GM12878 (cell line): ENCODE data around the gene ITPRIPL2. TPM values are rescaled to one million over a fixed set of nuclear protein-coding genes. Genes with fewer than 3 reads are reported as not detected.

ENCODE experiments used
- ATAC-seq: fragments of 200-7000 bp; cut with Tn5 transposase; 3 replicates; pipeline ENCODE4 v1.9.1; 2020; ENCODE audit warnings: mild to moderate bottlenecking, moderate library complexity
- BruUV-seq: library from RNA; stranded (reverse); fragments of 400-500 nt; replicated peaks from 2 replicates; lab custom pipeline; 2021; lab: Mats Ljungman, UMichigan
- CTCF ChIA-PET: fragments of 300-600 bp; sonication (Branson Sonifier 250); formaldehyde crosslinking; extraction: SDS; loops from one replicate; lab custom pipeline; 2021; ENCODE audit warnings: inconsistent platforms; lab: Yijun Ruan, JAX
- POLR2A ChIA-PET: fragments of 350-600 bp; formaldehyde crosslinking; extraction: SDS; loops from one replicate; lab custom pipeline; 2021; ENCODE audit warnings: inconsistent platforms; lab: Charles Lee
- RAD21 ChIA-PET: fragments of 300-600 bp; sonication (Branson Sonifier 250); formaldehyde crosslinking; loops from one replicate; lab custom pipeline; 2023; ENCODE audit warnings: antibody characterized with exemption; ENCODE audit not compliant: unreplicated experiment; lab: Charles Lee
- SMC1A ChIA-PET: fragments of 300-600 bp; sonication (Branson Sonifier 250); formaldehyde crosslinking; loops from one replicate; lab custom pipeline; 2023; ENCODE audit not compliant: unreplicated experiment, uncharacterized antibody; lab: Charles Lee
- DNase-seq: peaks from one replicate; pipeline ENCODE4 v3.0.0-alpha.2; 2011; ENCODE audit warnings: low read depth, low spot score
- FAIRE-seq: peaks from 3 replicates; lab custom pipeline; 2011; peaks lifted over from hg19 to GRCh38; lab: Jason Lieb, UNC
- H2AFZ ChIP-seq: 2 replicates; pipeline ENCODE4 v1.6.0; 2011; ENCODE audit warnings: low read depth, low read length, control low read depth; ENCODE audit not compliant: control insufficient read depth
- H3K27ac ChIP-seq: 2 replicates; pipeline ENCODE4 v1.5.1; 2011; ENCODE audit warnings: control low read depth; ENCODE audit not compliant: control insufficient read depth, insufficient read depth
- H3K27me3 ChIP-seq, 2 experiments: replicated peaks in 1 of 2; 2 replicates each; pipeline versions ENCODE4 v1.6.0 to v1.6.1; 2011; ENCODE audit warnings: low read length in 1 of 2; ENCODE audit not compliant: control insufficient read depth in 2 of 2, insufficient read depth in 2 of 2
- H3K36me3 ChIP-seq, 2 experiments: 2 replicates each; pipeline ENCODE4 v1.5.1; 2011; ENCODE audit warnings: low read length in 1 of 2; ENCODE audit not compliant: control insufficient read depth in 2 of 2, insufficient read depth in 2 of 2
- H3K4me1 ChIP-seq: 2 replicates; pipeline ENCODE4 v1.6.1; 2011; ENCODE audit warnings: mild to moderate bottlenecking, low read length, moderate library complexity, mixed read lengths; ENCODE audit not compliant: control insufficient read depth, insufficient read depth
- H3K4me2 ChIP-seq: 2 replicates; pipeline ENCODE4 v1.6.0; 2011; ENCODE audit warnings: control low read depth; ENCODE audit not compliant: control insufficient read depth, insufficient read depth
- H3K4me3 ChIP-seq: fragments of 200-600 bp; sonication (generic); 2 replicates; pipeline ENCODE4 v1.5.1; 2016
- H3K79me2 ChIP-seq: 2 replicates; pipeline ENCODE4 v1.6.0; 2011; ENCODE audit warnings: low read length; ENCODE audit not compliant: control insufficient read depth, insufficient read depth
- H3K9ac ChIP-seq: 2 replicates; pipeline ENCODE4 v1.8.0; 2011; ENCODE audit warnings: low read length, control low read depth, mixed read lengths; ENCODE audit not compliant: control insufficient read depth, insufficient read depth
- H3K9me3 ChIP-seq: replicated peaks from 3 replicates; pipeline ENCODE4 v1.5.1; 2011; ENCODE audit warnings: mild to moderate bottlenecking, low read length; ENCODE audit not compliant: control insufficient read depth, insufficient read depth
- H4K20me1 ChIP-seq: 2 replicates; pipeline ENCODE4 v1.6.0; 2011; ENCODE audit not compliant: control insufficient read depth, insufficient read depth
- CBFB ChIP-seq: IDR thresholded peaks from 2 replicates; pipeline ENCODE4 v1.6.1; 2016; ENCODE audit warnings: antibody characterized with exemption, low read depth
- EED ChIP-seq: sonication (generic); IDR thresholded peaks from 2 replicates; pipeline ENCODE4 v1.6.1; 2016; ENCODE audit warnings: antibody characterized with exemption, low read depth
- EGR1 ChIP-seq, 2 experiments: IDR thresholded peaks; 1 replicate in 1 of 2; 2 replicates in 1 of 2; pipeline ENCODE4 v1.6.1; 2011 to 2012; ENCODE audit warnings: low read depth in 2 of 2, low read length in 2 of 2, borderline replicate concordance in 1 of 2, mild to moderate bottlenecking in 1 of 2, moderate library complexity in 1 of 2
- NRF1 ChIP-seq: conservative IDR thresholded peaks from 2 replicates; pipeline ENCODE4 v1.6.1; 2011; ENCODE audit warnings: mild to moderate bottlenecking, low read depth, low read length, improper control_type of control experiment
- RAD21 ChIP-seq: IDR thresholded peaks from 2 replicates; pipeline ENCODE4 v1.6.1; 2011; ENCODE audit warnings: mild to moderate bottlenecking, low read depth, low read length, moderate library complexity; ENCODE audit not compliant: insufficient read depth
- SREBF2 ChIP-seq: IDR thresholded peaks from 2 replicates; pipeline ENCODE4 v1.6.1; 2012; ENCODE audit warnings: mild to moderate bottlenecking, low read length
- TCF7 ChIP-seq: IDR thresholded peaks from 2 replicates; pipeline ENCODE4 v1.6.1; 2014; ENCODE audit warnings: antibody characterized with exemption, borderline replicate concordance
- YY1 ChIP-seq: IDR thresholded peaks from 2 replicates; pipeline ENCODE4 v1.6.1; 2011; ENCODE audit warnings: low read depth, mild to moderate bottlenecking, low read length
- ZBED1 ChIP-seq: IDR thresholded peaks from 2 replicates; pipeline ENCODE4 v1.6.1; 2016; ENCODE audit warnings: borderline replicate concordance
- ZNF207 ChIP-seq: fragments of 450-650 bp; IDR thresholded peaks from 2 replicates; pipeline ENCODE4 v1.6.1; 2014; ENCODE audit warnings: antibody characterized with exemption, mild to moderate bottlenecking, borderline replicate concordance
- WGBS: methylation state at CpG from one replicate; pipeline ENCODE4 v1.1.6; 2016; ENCODE audit warnings: low lambda C conversion rate; ENCODE audit not compliant: insufficient replicate concordance, insufficient coverage; ENCODE audit errors: missing lambda C conversion rate; 5-methylcytosine and 5-hydroxymethylcytosine counted together
- in situ Hi-C: fragments of 300-500 bp; cut with MboI; formaldehyde crosslinking; loops from 9 replicates; pipeline ENCODE4 v1.14.3; 2018; ENCODE audit warnings: mixed read lengths
- intact Hi-C: fragments of 100-400 bp; cut with micrococcal nuclease; formaldehyde crosslinking; loops from one replicate; pipeline ENCODE4 v1.14.2; 2022; ENCODE audit not compliant: unreplicated experiment
- polyA plus RNA-seq, 11 experiments: library from polyadenylated mRNA; depleted of rRNA in 4 of 11; unstranded in 6 of 11; stranded (reverse) in 5 of 11; fragments of >200 nt; fragmentation: Nextera tagmentation in 4 of 11; fragmentation: Illumina TruSeq in 1 of 11; extraction: Ambion mirVana in 4 of 11; extraction: Trizol in 1 of 11; gene quantifications; 1 replicate in 1 of 11; 2 replicates in 10 of 11; pipeline versions ENCODE4 v1.2.1 to v1.2.3, GENCODE V29; 2011 to 2016; ENCODE audit warnings: inconsistent platforms in 2 of 11, missing spikeins in 2 of 11, low read depth in 1 of 11
- total RNA-seq, 4 experiments: library from RNA; depleted of rRNA in 3 of 4; stranded (reverse); fragments of >200 nt in 3 of 4; fragmentation: Illumina TruSeq in 1 of 4; extraction: Trizol in 1 of 4; gene quantifications; 2 replicates each; pipeline versions ENCODE4 v1.2.1 to v1.2.3, GENCODE V29; 2013 to 2021
- TF ChIP-seq, protein P1 (sequence below): IDR thresholded peaks from 2 replicates; pipeline ENCODE4 v1.6.1; 2012; ENCODE audit warnings: low read depth, low read length, improper control_type of control experiment
- TF ChIP-seq, protein P2 (sequence below), 3 experiments: IDR thresholded peaks in 2 of 3; conservative IDR thresholded peaks in 1 of 3; 2 replicates each; pipeline ENCODE4 v1.5.1; 2011; ENCODE audit warnings: low read depth in 3 of 3, low read length in 3 of 3, mild to moderate bottlenecking in 3 of 3, control low read depth in 2 of 3, moderate library complexity in 2 of 3, inconsistent platforms in 1 of 3, mixed read lengths in 1 of 3; ENCODE audit not compliant: control insufficient read depth in 2 of 3, insufficient read depth in 1 of 3; ENCODE audit errors: extremely low read depth in 1 of 3

ITPRIPL2 gene
- total and polyA plus RNA-seq, 10 of the 15 experiments (the other 5 are each of a cell fraction or from before 2014, with no cell fraction given): 0.48 to 14.3 (median 3.5) TPM

DNA sequence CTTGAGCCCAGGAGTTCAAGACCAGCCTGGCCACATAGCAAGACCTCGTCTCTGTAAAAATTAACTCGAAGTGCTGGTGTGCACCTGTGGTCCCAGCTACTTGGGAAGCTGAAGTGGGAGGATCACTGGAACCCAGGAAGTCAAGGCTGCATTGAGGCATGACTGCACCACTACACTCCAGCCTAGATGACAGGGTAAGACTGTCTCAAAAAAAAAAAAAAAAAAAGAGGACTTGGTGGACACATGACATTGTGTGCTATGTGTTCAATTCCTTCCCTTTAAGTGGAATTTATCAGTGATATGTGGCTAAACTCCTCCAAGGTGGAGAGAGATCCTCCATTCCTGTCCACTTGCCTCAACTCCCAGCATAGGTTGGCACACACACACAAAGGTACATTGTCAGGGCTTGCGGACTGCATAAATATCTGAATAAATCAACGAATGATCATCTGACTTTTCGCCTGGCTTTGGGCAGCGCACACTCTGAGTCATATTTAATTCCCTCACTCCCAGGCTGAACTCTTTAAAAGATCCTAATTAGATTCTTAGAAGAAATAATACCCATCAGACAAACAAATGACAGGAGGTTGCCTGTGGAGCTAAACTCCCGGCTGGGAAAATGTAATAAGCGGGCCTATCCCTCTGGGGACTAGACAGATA lies 29.3 kb downstream of the ITPRIPL2 start:
- RAD21 ChIA-PET: no interaction called here
- intact Hi-C loops: no loop called here
- FAIRE-seq: no peak

More for the DNA sequence above, 29.3 kb downstream of the ITPRIPL2 start:
- in situ Hi-C loops: no loop called here
- POLR2A ChIA-PET: no interaction called here
- 0 out of 4 replicates have a peak, but pooled peaks cover 0 to 2% of the 10 kb centered on the region in 2 experiments for H3K27me3 ChIP-seq
- H3K4me1 ChIP-seq: no peaks in the 10 kb centered on the region
- H3K4me2 ChIP-seq: no peak overlapping the region
- H3K9ac ChIP-seq: no peak overlapping the region
- CTCF ChIA-PET: interaction anchor here (3.2 to 3.7 kb wide), 2 partner anchors 36 to 57 kb away, joined by 10 to 13 read pairs; no protein-coding TSS in a partner anchor
- BruUV-seq: no TSS peak
- 46% methylated on average over 8 of the region's 8 CpGs for WGBS
- no peak for ATAC-seq
- no peak overlapping the region for H3K4me3 ChIP-seq
- no peaks in the 10 kb centered on the region; the same call in 2 of the 3 replicates for H3K9me3 ChIP-seq
- H4K20me1 ChIP-seq: no peaks in the 10 kb centered on the region
- no peak for DNase-seq
- SMC1A ChIA-PET: interaction anchor here (0.6 to 1.0 kb wide), 2 partner anchors 26 to 43 kb away, joined by 3 read pairs; no protein-coding TSS in a partner anchor
- TF ChIP-seq, protein P1, sequence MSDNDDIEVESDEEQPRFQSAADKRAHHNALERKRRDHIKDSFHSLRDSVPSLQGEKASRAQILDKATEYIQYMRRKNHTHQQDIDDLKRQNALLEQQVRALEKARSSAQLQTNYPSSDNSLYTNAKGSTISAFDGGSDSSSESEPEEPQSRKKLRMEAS: no peak
- no peak for TF ChIP-seq RAD21
- TF ChIP-seq NRF1: no peak
- no peak for TF ChIP-seq ZNF207
- no peak for TF ChIP-seq EED
- no peak for TF ChIP-seq TCF7
- TF ChIP-seq ZBED1: no peak
- TF ChIP-seq YY1: no peak
- TF ChIP-seq CBFB: no peak
- TF ChIP-seq, protein P2, sequence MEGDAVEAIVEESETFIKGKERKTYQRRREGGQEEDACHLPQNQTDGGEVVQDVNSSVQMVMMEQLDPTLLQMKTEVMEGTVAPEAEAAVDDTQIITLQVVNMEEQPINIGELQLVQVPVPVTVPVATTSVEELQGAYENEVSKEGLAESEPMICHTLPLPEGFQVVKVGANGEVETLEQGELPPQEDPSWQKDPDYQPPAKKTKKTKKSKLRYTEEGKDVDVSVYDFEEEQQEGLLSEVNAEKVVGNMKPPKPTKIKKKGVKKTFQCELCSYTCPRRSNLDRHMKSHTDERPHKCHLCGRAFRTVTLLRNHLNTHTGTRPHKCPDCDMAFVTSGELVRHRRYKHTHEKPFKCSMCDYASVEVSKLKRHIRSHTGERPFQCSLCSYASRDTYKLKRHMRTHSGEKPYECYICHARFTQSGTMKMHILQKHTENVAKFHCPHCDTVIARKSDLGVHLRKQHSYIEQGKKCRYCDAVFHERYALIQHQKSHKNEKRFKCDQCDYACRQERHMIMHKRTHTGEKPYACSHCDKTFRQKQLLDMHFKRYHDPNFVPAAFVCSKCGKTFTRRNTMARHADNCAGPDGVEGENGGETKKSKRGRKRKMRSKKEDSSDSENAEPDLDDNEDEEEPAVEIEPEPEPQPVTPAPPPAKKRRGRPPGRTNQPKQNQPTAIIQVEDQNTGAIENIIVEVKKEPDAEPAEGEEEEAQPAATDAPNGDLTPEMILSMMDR (IDR thresholded peaks at IDR 0.05 in 2 of 3, conservative IDR thresholded peaks at IDR 0.05 in 1 of 3; ENCODE audit: control insufficient read depth in 2 of 3, extremely low read depth in 1 of 3, insufficient read depth in 1 of 3, low read depth in 3 of 3, low read length in 3 of 3): no peak
- TF ChIP-seq EGR1 (IDR thresholded peaks at IDR 0.05; ENCODE audit: borderline replicate concordance in 1 of 2, low read depth in 2 of 2, low read length in 2 of 2): no peak
- TF ChIP-seq SREBF2: no peak
- no peak overlapping the region for H2AFZ ChIP-seq
- H3K36me3 ChIP-seq: no peaks in the 10 kb centered on the region
- H3K79me2 ChIP-seq: no peaks in the 10 kb centered on the region
- no peak overlapping the region for H3K27ac ChIP-seq
